ENCODE results near the gene CMIP.

Gene CMIP

GRCh38 chr16:81530814-81531213 is 86.2 kb downstream of the CMIP start:
- no peak overlapping the region for H3K14ac ChIP-seq (ENCODE audit: low read length in 2 of 2)
- peaks cover 37% of the 10 kb centered on the region for H3K79me1 ChIP-seq (replicated peaks; ENCODE audit: low read length, poor library complexity, severe bottlenecking)
- no peak overlapping the region for H4K91ac ChIP-seq (ENCODE audit: low read length)
- WGBS, result 94% methylated on average over 12 of the region's 12 CpGs
- no peaks in the 10 kb centered on the region for H3K27me3 ChIP-seq (ENCODE audit: control insufficient read depth in 1 of 2, insufficient read depth in 1 of 2, low read length in 2 of 2)
- no peak overlapping the region for H2BK5ac ChIP-seq (ENCODE audit: low read depth, low read length, poor library complexity, severe bottlenecking)
- H2BK15ac ChIP-seq (ENCODE audit: low read depth, poor library complexity, severe bottlenecking), result no peak overlapping the region
- H3K9me3 ChIP-seq (ENCODE audit: control insufficient read depth, low read length), result no peaks in the 10 kb centered on the region
- no peak overlapping the region for H2BK120ac ChIP-seq (ENCODE audit: low read depth, low read length)
- H3K27ac ChIP-seq (ENCODE audit: low read length, poor library complexity, severe bottlenecking), result no peak overlapping the region
- no peak overlapping the region for H2AK5ac ChIP-seq (ENCODE audit: low read length, severe bottlenecking)
- H3K4me3 ChIP-seq (ENCODE audit: insufficient read depth in 1 of 2, low read depth in 1 of 2, low read length in 2 of 2), result no peak overlapping the region
- H3K4ac ChIP-seq (ENCODE audit: low read depth in 1 of 2, low read length in 2 of 2), result peak overlapping the region in 1 of 2 experiments; percentile 0
- no peak overlapping the region for H2AFZ ChIP-seq (ENCODE audit: low read depth, low read length)
- no peak overlapping the region for H3K4me2 ChIP-seq (ENCODE audit: low read length, poor library complexity, severe bottlenecking)
- H2BK12ac ChIP-seq (ENCODE audit: low read length in 2 of 2), result no peak overlapping the region
- no peak overlapping the region for H3K9ac ChIP-seq (ENCODE audit: low read length)
- peaks cover 0 to 3% of the 10 kb centered on the region in 2 experiments for H3K36me3 ChIP-seq (ENCODE audit: control insufficient read depth in 1 of 2, insufficient read depth in 2 of 2, low read depth in 1 of 2, low read length in 2 of 2)
- H3K23ac ChIP-seq (ENCODE audit: low read length in 2 of 2), result no peak overlapping the region
- H3K18ac ChIP-seq (ENCODE audit: low read depth in 1 of 2, low read length in 2 of 2), result no peak overlapping the region
- H4K8ac ChIP-seq (ENCODE audit: low read length), result no peak overlapping the region
- peaks cover 23% of the 10 kb centered on the region for H3K4me1 ChIP-seq (ENCODE audit: control insufficient read depth, insufficient read depth, low read depth, low read length)
- no peak for DNase-seq

- Histone ChIP-seq H2BK12ac (ENCODE audit: low read length in 2 of 2) (no peak overlapping the region), H2BK120ac (ENCODE audit: low read depth, low read length) (no peak overlapping the region), H2BK15ac (ENCODE audit: low read depth, poor library complexity, severe bottlenecking) (no peak overlapping the region), H2AK5ac (ENCODE audit: low read length, severe bottlenecking) (no peak overlapping the region), H3K4me3 (ENCODE audit: insufficient read depth in 1 of 2, low read depth in 1 of 2, low read length in 2 of 2) (no peak overlapping the region), H3K4me1 (ENCODE audit: control insufficient read depth, insufficient read depth, low read depth, low read length) (peaks cover 24% of the 10 kb centered on the region), H2AFZ (ENCODE audit: low read depth, low read length) (no peak overlapping the region), H3K27ac (ENCODE audit: low read length, poor library complexity, severe bottlenecking) (no peak overlapping the region), H2BK5ac (ENCODE audit: low read depth, low read length, poor library complexity, severe bottlenecking) (no peak overlapping the region), H4K91ac (ENCODE audit: low read length) (no peak overlapping the region), H3K4ac (ENCODE audit: low read depth in 1 of 2, low read length in 2 of 2) (peak overlapping the region in 1 of 2 experiments; percentile 0), H3K23ac (ENCODE audit: low read length in 2 of 2) (no peak overlapping the region), H3K9me3 (ENCODE audit: control insufficient read depth, low read length) (no peaks in the 10 kb centered on the region), H3K36me3 (ENCODE audit: control insufficient read depth in 1 of 2, insufficient read depth in 2 of 2, low read depth in 1 of 2, low read length in 2 of 2) (peaks cover 0 to 3% of the 10 kb centered on the region in 2 experiments), H4K8ac (ENCODE audit: low read length) (no peak overlapping the region), H3K79me1 (replicated peaks; ENCODE audit: low read length, poor library complexity, severe bottlenecking) (peaks cover 35% of the 10 kb centered on the region), H3K27me3 (ENCODE audit: control insufficient read depth in 1 of 2, insufficient read depth in 1 of 2, low read length in 2 of 2) (no peaks in the 10 kb centered on the region), H3K9ac (ENCODE audit: low read length) (no peak overlapping the region), H3K18ac (ENCODE audit: low read depth in 1 of 2, low read length in 2 of 2) (no peak overlapping the region), H3K4me2 (ENCODE audit: low read length, poor library complexity, severe bottlenecking) (no peak overlapping the region), H3K14ac (ENCODE audit: low read length in 2 of 2) (no peak overlapping the region)
- no peak for DNase-seq
- 84% methylated on average over 11 of the region's 11 CpGs for WGBS
These were observed 86.8 kb downstream of the CMIP start for GRCh38 chr16:81531419-81531821.

GRCh38 chr16:81532491-81533174 is 88.0 kb downstream of the CMIP start:
- Histone ChIP-seq H4K91ac (ENCODE audit: low read length) (peak overlapping the region; percentile 53), H2BK120ac (ENCODE audit: low read depth, low read length) (no peak overlapping the region), H2BK5ac (ENCODE audit: low read depth, low read length, poor library complexity, severe bottlenecking) (peak overlapping the region; percentile 51), H3K9me3 (ENCODE audit: control insufficient read depth, low read length) (no peaks in the 10 kb centered on the region), H3K4me3 (ENCODE audit: insufficient read depth in 1 of 2, low read depth in 1 of 2, low read length in 2 of 2) (no peak overlapping the region), H3K4me2 (ENCODE audit: low read length, poor library complexity, severe bottlenecking) (no peak overlapping the region), H3K4ac (ENCODE audit: low read depth in 1 of 2, low read length in 2 of 2) (no peak overlapping the region), H3K79me1 (replicated peaks; ENCODE audit: low read length, poor library complexity, severe bottlenecking) (peaks cover 33% of the 10 kb centered on the region), H2BK15ac (ENCODE audit: low read depth, poor library complexity, severe bottlenecking) (no peak overlapping the region), H4K8ac (ENCODE audit: low read length) (no peak overlapping the region), H3K4me1 (ENCODE audit: control insufficient read depth, insufficient read depth, low read depth, low read length) (peaks cover 22% of the 10 kb centered on the region), H3K9ac (ENCODE audit: low read length) (no peak overlapping the region), H3K36me3 (ENCODE audit: control insufficient read depth in 1 of 2, insufficient read depth in 2 of 2, low read depth in 1 of 2, low read length in 2 of 2) (peaks cover 0 to 3% of the 10 kb centered on the region in 2 experiments), H3K14ac (ENCODE audit: low read length in 2 of 2) (no peak overlapping the region), H3K27me3 (ENCODE audit: control insufficient read depth in 1 of 2, insufficient read depth in 1 of 2, low read length in 2 of 2) (no peaks in the 10 kb centered on the region), H2AK5ac (ENCODE audit: low read length, severe bottlenecking) (no peak overlapping the region), H3K18ac (ENCODE audit: low read depth in 1 of 2, low read length in 2 of 2) (no peak overlapping the region), H2BK12ac (ENCODE audit: low read length in 2 of 2) (peak overlapping the region in 1 of 2 experiments; percentile 7), H3K27ac (ENCODE audit: low read length, poor library complexity, severe bottlenecking) (peak overlapping the region; percentile 43), H2AFZ (ENCODE audit: low read depth, low read length) (no peak overlapping the region), H3K23ac (ENCODE audit: low read length in 2 of 2) (no peak overlapping the region)
- DNase-seq, result no peak
- 89% methylated on average over 19 of the region's 19 CpGs for WGBS

GRCh38 chr16:81533175-81533507 is 88.5 kb downstream of the CMIP start:
- Histone ChIP-seq H3K4me1 (ENCODE audit: control insufficient read depth, insufficient read depth, low read depth, low read length) (peaks cover 25% of the 10 kb centered on the region), H3K4me3 (ENCODE audit: insufficient read depth in 1 of 2, low read depth in 1 of 2, low read length in 2 of 2) (no peak overlapping the region), H3K27ac (ENCODE audit: low read length, poor library complexity, severe bottlenecking) (peak overlapping the region; percentile 43), H2BK15ac (ENCODE audit: low read depth, poor library complexity, severe bottlenecking) (no peak overlapping the region), H2AK5ac (ENCODE audit: low read length, severe bottlenecking) (no peak overlapping the region), H2BK12ac (ENCODE audit: low read length in 2 of 2) (no peak overlapping the region), H2AFZ (ENCODE audit: low read depth, low read length) (no peak overlapping the region), H3K27me3 (ENCODE audit: control insufficient read depth in 1 of 2, insufficient read depth in 1 of 2, low read length in 2 of 2) (no peaks in the 10 kb centered on the region), H3K23ac (ENCODE audit: low read length in 2 of 2) (no peak overlapping the region), H3K4ac (ENCODE audit: low read depth in 1 of 2, low read length in 2 of 2) (no peak overlapping the region), H4K91ac (ENCODE audit: low read length) (no peak overlapping the region), H2BK120ac (ENCODE audit: low read depth, low read length) (no peak overlapping the region), H4K8ac (ENCODE audit: low read length) (no peak overlapping the region), H3K18ac (ENCODE audit: low read depth in 1 of 2, low read length in 2 of 2) (no peak overlapping the region), H3K4me2 (ENCODE audit: low read length, poor library complexity, severe bottlenecking) (no peak overlapping the region), H3K79me1 (replicated peaks; ENCODE audit: low read length, poor library complexity, severe bottlenecking) (peaks cover 37% of the 10 kb centered on the region), H3K36me3 (ENCODE audit: control insufficient read depth in 1 of 2, insufficient read depth in 2 of 2, low read depth in 1 of 2, low read length in 2 of 2) (peaks cover 0 to 3% of the 10 kb centered on the region in 2 experiments), H3K9me3 (ENCODE audit: control insufficient read depth, low read length) (no peaks in the 10 kb centered on the region), H2BK5ac (ENCODE audit: low read depth, low read length, poor library complexity, severe bottlenecking) (peak overlapping the region; percentile 51), H3K9ac (ENCODE audit: low read length) (no peak overlapping the region), H3K14ac (ENCODE audit: low read length in 2 of 2) (no peak overlapping the region)
- WGBS, result 65% methylated on average over 3 of the region's 3 CpGs
- no peak for DNase-seq
